ENCODE results near the gene DLGAP1. TPM values are rescaled to one million over a fixed set of nuclear protein-coding genes. Genes with fewer than 3 reads are reported as not detected.

DLGAP1 gene
- total and polyA plus RNA-seq, 2 of the 8 experiments (the other 6 are each of a cell fraction or from before 2014, with no cell fraction given): 11.8 to 16.9 TPM

DNA sequence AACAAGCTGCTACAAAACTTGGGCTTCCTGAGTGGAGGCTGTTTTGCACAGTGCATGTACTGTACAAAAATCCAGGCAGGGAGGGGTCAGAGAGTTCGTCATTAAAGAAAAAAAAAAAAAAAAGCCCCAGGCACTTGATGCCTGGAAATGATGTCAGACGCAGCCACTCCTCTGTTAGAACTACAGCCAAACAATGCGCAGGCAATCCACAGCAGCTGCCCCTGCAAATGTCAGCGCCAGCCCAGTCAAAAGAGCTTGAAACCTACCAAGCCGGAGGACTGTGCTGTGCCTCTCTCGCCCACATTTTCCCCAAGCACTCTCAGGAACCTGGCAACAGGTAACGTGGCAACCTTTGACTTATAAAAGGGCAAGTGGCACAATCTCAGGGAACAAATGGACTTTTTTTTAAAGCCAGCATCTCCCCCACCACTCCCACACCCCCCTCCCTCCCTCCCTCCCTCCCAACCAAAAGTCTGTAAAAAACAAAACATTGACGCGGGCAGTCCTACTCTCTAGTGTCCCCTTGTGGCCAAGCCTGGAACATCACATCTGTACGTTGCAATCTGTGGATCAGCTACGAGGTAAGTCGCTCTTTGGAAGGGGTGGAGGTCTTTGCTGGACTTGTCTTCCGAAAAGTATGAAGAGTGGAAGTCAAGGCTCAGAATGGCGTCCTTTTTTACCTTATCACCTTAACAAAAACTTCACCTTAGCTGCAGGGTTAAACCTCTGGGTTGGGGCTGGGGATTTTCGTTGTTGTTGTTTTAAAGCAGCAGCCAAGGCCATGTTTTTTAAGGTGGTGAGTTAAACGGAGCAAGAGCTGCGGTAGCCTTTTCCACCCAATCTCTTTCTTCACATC is 861.0 kb downstream of the DLGAP1 start:
- Histone ChIP-seq H4K91ac (replicated peaks; ENCODE audit: insufficient read length, low read length) (peak overlapping the region; percentile 66), H2AFZ (ENCODE audit: low read length) (no peak overlapping the region), H2BK5ac (ENCODE audit: low read depth, low read length) (peak overlapping the region; percentile 82), H3K4me1 (replicated peaks in 1 of 4; ENCODE audit: control insufficient read depth in 3 of 4, insufficient read depth in 4 of 4, low read length in 3 of 4) (peaks cover 15 to 36% (median 24%) of the 10 kb centered on the region in 4 experiments), H3K9ac (replicated peaks in 1 of 4; ENCODE audit: extremely low read depth in 1 of 4, low read depth in 3 of 4, low read length in 3 of 4) (peak overlapping the region in 2 of 4 experiments; percentile 6 to 48; a peak in 4 of 7 replicates), H2BK12ac (ENCODE audit: low read depth, low read length) (peak overlapping the region; percentile 97), H3K56ac (replicated peaks; ENCODE audit: insufficient read length, low read depth, low read length) (peak overlapping the region; percentile 5), H3K23ac (ENCODE audit: insufficient read length) (no peak overlapping the region), H3K79me1 (ENCODE audit: low read depth, low read length) (no peaks in the 10 kb centered on the region), H4K20me1 (replicated peaks in 1 of 2; ENCODE audit: control insufficient read depth in 1 of 2, insufficient read depth in 2 of 2, low read length in 2 of 2) (no peaks in the 10 kb centered on the region), H3K27ac (ENCODE audit: low read depth, low read length) (peak overlapping the region; percentile 9; the same call in 1 of the 2 replicates), H3K23me2 (ENCODE audit: low read depth, low read length) (peaks cover 6% of the 10 kb centered on the region; the same call in 1 of the 2 replicates), H3K27me3 (replicated peaks in 1 of 4; ENCODE audit: control insufficient read depth in 3 of 4, extremely low read depth in 1 of 4, insufficient read depth in 3 of 4, low read length in 3 of 4) (peaks cover 0 to 15% (median 8%) of the 10 kb centered on the region in 4 experiments; a peak in 6 of 7 replicates), H3K4ac (replicated peaks; ENCODE audit: insufficient read length, low read depth, low read length) (peak overlapping the region; percentile 32), H3K18ac (ENCODE audit: extremely low read depth, low read length) (peak overlapping the region; percentile 91), H4K8ac (ENCODE audit: extremely low read depth, insufficient read depth, low read length) (no peak overlapping the region), H2AK5ac (ENCODE audit: low read depth, low read length) (peak overlapping the region; percentile 42; the same call in 1 of the 2 replicates), H3K9me3 (ENCODE audit: insufficient read depth in 2 of 2, low read depth in 1 of 2, low read length in 1 of 2) (no peaks in the 10 kb centered on the region), H3K79me2 (ENCODE audit: control insufficient read depth in 1 of 2, insufficient read depth in 2 of 2, low read length in 2 of 2) (peaks cover 0 to 9% of the 10 kb centered on the region in 2 experiments; a peak in 2 of 4 replicates), H3K4me2 (ENCODE audit: insufficient read depth in 1 of 2, low read depth in 2 of 2, low read length in 2 of 2) (peak overlapping the region; percentile 56 to 96), H2BK15ac (ENCODE audit: low read length) (no peak overlapping the region), H3K36me3 (ENCODE audit: control insufficient read depth in 2 of 4, insufficient read depth in 4 of 4, low read length in 3 of 4) (no peaks in the 10 kb centered on the region), H3K4me3 (ENCODE audit: extremely low read depth in 1 of 4, insufficient read depth in 2 of 4, low read depth in 3 of 4, low read length in 4 of 4) (peak overlapping the region; percentile 17 to 53 (median 46); a peak in 6 of 8 replicates), H3K14ac (ENCODE audit: insufficient read length) (no peak overlapping the region), H2BK120ac (replicated peaks; ENCODE audit: low read depth, low read length) (peak overlapping the region; percentile 11), H4K5ac (ENCODE audit: insufficient read length, low read depth, low read length) (peak overlapping the region; percentile 35), H2BK20ac (ENCODE audit: low read length) (peak overlapping the region; percentile 51)
- ChIA-PET POLR2A (ENCODE audit: partially characterized antibody) (interaction anchor here (0.6 to 4.7 kb wide), 15 partner anchors 9 to 297 kb away, joined by 3 to 26 read pairs (median 6); no protein-coding TSS in a partner anchor), CTCF (ENCODE audit: partially characterized antibody) (interaction anchor here (0.6 to 7.3 kb wide), 38 partner anchors 9 to 343 kb away, joined by 3 to 66 read pairs (median 3); no protein-coding TSS in a partner anchor)
- FAIRE-seq (peak; percentile 69), DNase-seq (ENCODE audit: low read depth in 1 of 2, low spot score in 2 of 2) (peak; percentile 77 to 95)
- 10% methylated on average over 16 of the region's 17 CpGs; no CpG with 5 or more reads in 1 of the 2 experiments for WGBS, 2 experiments (ENCODE audit: extremely low coverage in 1 of 2, insufficient coverage in 1 of 2, insufficient read length in 1 of 2, insufficient replicate concordance in 2 of 2, low coverage in 1 of 2, low lambda C conversion rate in 2 of 2, missing lambda C conversion rate in 1 of 2)
- TF ChIP-seq JUND (IDR thresholded peaks at IDR 0.05; ENCODE audit: low read length) (0 out of 2 replicates have a peak, but pooled peaks have one; percentile 33), CTCF (IDR thresholded peaks at IDR 0.05; ENCODE audit: control extremely low read depth in 1 of 3, insufficient read depth in 1 of 3, low read depth in 1 of 3, low read length in 3 of 3) (peak; percentile 73 to 89 (median 88)), PHF8 (conservative IDR thresholded peaks at IDR 0.05; ENCODE audit: low read depth, low read length) (no peak), POLR2A (IDR thresholded peaks at IDR 0.05; ENCODE audit: control extremely low read depth in 1 of 2, low read depth in 2 of 2, low read length in 2 of 2) (no peak), GABPA (IDR thresholded peaks at IDR 0.05; ENCODE audit: borderline replicate concordance, insufficient read depth, low read length) (no peak), SIN3A (conservative IDR thresholded peaks at IDR 0.05 in 1 of 2, IDR thresholded peaks at IDR 0.05 in 1 of 2; ENCODE audit: low read depth in 1 of 2, low read length in 2 of 2) (peak; percentile 32 to 56; a peak in 2 of 4 replicates), POLR2AphosphoS5 (IDR thresholded peaks at IDR 0.05; ENCODE audit: low read depth, low read length) (peak; percentile 35; the same call in 1 of the 2 replicates), KDM5A (IDR thresholded peaks at IDR 0.05; ENCODE audit: low read length) (no peak)
